Activated CD4-positive, alpha-beta T cell treated with anti-CD3 and anti-CD28 coated beads, Interleukin-2, amount 10 ng/mL, durations not matched to agents 24 days and 14 days (primary cell): ENCODE results near the gene LITAFD. TPM values are rescaled to one million over a fixed set of nuclear protein-coding genes. Genes with fewer than 3 reads are reported as not detected.
"Not testable (repeated sequence)": the region's sequence is repeated elsewhere in the genome, so short reads cannot be mapped to it uniquely, and the experiment has no call there.

ENCODE experiments used
- DNase-seq: peaks from one replicate; pipeline ENCODE4 v3.0.0; 2022
- H3K27ac Mint-ChIP-seq: one replicate; pipeline ENCODE4 v1.8.0; 2022; ENCODE audit warnings: mild to moderate bottlenecking, mixed read lengths
- H3K27me3 Mint-ChIP-seq: one replicate; pipeline ENCODE4 v1.8.0; 2022; ENCODE audit warnings: mixed read lengths
- H3K36me3 Mint-ChIP-seq: one replicate; pipeline ENCODE4 v1.8.0; 2022; ENCODE audit warnings: low read depth, mild to moderate bottlenecking, mixed read lengths
- H3K4me1 Mint-ChIP-seq: one replicate; pipeline ENCODE4 v1.8.0; 2021; ENCODE audit warnings: mixed read lengths
- H3K4me3 Mint-ChIP-seq: one replicate; pipeline ENCODE4 v1.8.0; 2022; ENCODE audit warnings: mild to moderate bottlenecking, moderate library complexity, mixed read lengths
- H3K9me3 Mint-ChIP-seq: one replicate; pipeline ENCODE4 v1.8.0; 2021; ENCODE audit warnings: mixed read lengths
- intact Hi-C: fragments of 100-400 bp; cut with micrococcal nuclease; formaldehyde crosslinking; loops from one replicate; pipeline ENCODE4 v1.15.1; 2023
- total RNA-seq: library from RNA; stranded (reverse); gene quantifications from 2 replicates; pipeline ENCODE4 v1.2.3, GENCODE V29; 2022

LITAFD gene
- total RNA-seq, 1 donor from 2014 or later, result not detected

GRCh38 chr16:8862309-8863130 lies 19.6 kb upstream of the LITAFD start:
- no peak overlapping the region for H3K4me3 Mint-ChIP-seq
- intact Hi-C loops, result no loop called here
- no peaks in the 10 kb centered on the region for H3K27me3 Mint-ChIP-seq
- H3K36me3 Mint-ChIP-seq, result peaks cover 27% of the 10 kb centered on the region
- H3K27ac Mint-ChIP-seq, result no peak overlapping the region
- DNase-seq, result no peak
- H3K9me3 Mint-ChIP-seq, result no peaks in the 10 kb centered on the region
- peaks cover 35% of the 10 kb centered on the region for H3K4me1 Mint-ChIP-seq

- no peak for DNase-seq
- Mint-ChIP-seq H3K27me3 (no peaks in the 10 kb centered on the region), H3K27ac (peak overlapping the region; percentile 63), H3K4me1 (peaks cover 32% of the 10 kb centered on the region), H3K36me3 (peaks cover 18% of the 10 kb centered on the region), H3K4me3 (peak overlapping the region; percentile 10), H3K9me3 (no peaks in the 10 kb centered on the region)
- intact Hi-C loops, result no loop called here
These were observed 18.3 kb upstream of the LITAFD start for GRCh38 chr16:8863594-8864424.

GRCh38 chr16:8864480-8865110 lies 17.6 kb upstream of the LITAFD start:
- peaks cover 16% of the 10 kb centered on the region for H3K36me3 Mint-ChIP-seq
- peaks cover 35% of the 10 kb centered on the region for H3K4me1 Mint-ChIP-seq
- H3K4me3 Mint-ChIP-seq, result peak overlapping the region; percentile 19
- H3K27me3 Mint-ChIP-seq, result no peaks in the 10 kb centered on the region
- peak overlapping the region; percentile 63 for H3K27ac Mint-ChIP-seq
- H3K9me3 Mint-ChIP-seq, result no peaks in the 10 kb centered on the region
- DNase-seq, result no peak
- intact Hi-C loops, result loop anchor here (5.0 kb wide), 1 partner anchor 297 kb away; no protein-coding TSS in a partner anchor

GRCh38 chr16:8865145-8865882 lies 16.8 kb upstream of the LITAFD start:
- peak overlapping the region; percentile 37 for H3K4me3 Mint-ChIP-seq
- peaks cover 13% of the 10 kb centered on the region for H3K36me3 Mint-ChIP-seq
- no peak for DNase-seq
- H3K27me3 Mint-ChIP-seq, result no peaks in the 10 kb centered on the region
- H3K9me3 Mint-ChIP-seq, result no peaks in the 10 kb centered on the region
- intact Hi-C loops, result loop anchor here (5.0 kb wide), 1 partner anchor 298 kb away; no protein-coding TSS in a partner anchor
- peaks cover 35% of the 10 kb centered on the region for H3K4me1 Mint-ChIP-seq
- peak overlapping the region; percentile 54 for H3K27ac Mint-ChIP-seq

- DNase-seq, result no peak
- no peaks in the 10 kb centered on the region for H3K9me3 Mint-ChIP-seq
- no peaks in the 10 kb centered on the region for H3K27me3 Mint-ChIP-seq
- intact Hi-C loops, result loop anchor here (5.0 kb wide), 1 partner anchor 299 kb away; no protein-coding TSS in a partner anchor
- H3K4me3 Mint-ChIP-seq, result peak overlapping the region; percentile 85
- peak overlapping the region; percentile 70 for H3K27ac Mint-ChIP-seq
- peaks cover 12% of the 10 kb centered on the region for H3K36me3 Mint-ChIP-seq
- H3K4me1 Mint-ChIP-seq, result peaks cover 43% of the 10 kb centered on the region
These were observed 15.8 kb upstream of the LITAFD start for GRCh38 chr16:8866118-8866883.

GRCh38 chr16:8866884-8867215 lies 15.3 kb upstream of the LITAFD start:
- intact Hi-C loops, result loop anchor here (5.0 kb wide), 1 partner anchor 300 kb away; no protein-coding TSS in a partner anchor
- Mint-ChIP-seq H3K9me3 (no peaks in the 10 kb centered on the region), H3K4me3 (peak overlapping the region; percentile 85), H3K36me3 (peaks cover 12% of the 10 kb centered on the region), H3K4me1 (peaks cover 44% of the 10 kb centered on the region), H3K27me3 (no peaks in the 10 kb centered on the region), H3K27ac (peak overlapping the region; percentile 89)
- no peak for DNase-seq

- H3K4me1 Mint-ChIP-seq, result peaks cover 41% of the 10 kb centered on the region
These were observed 14.8 kb upstream of the LITAFD start for GRCh38 chr16:8867216-8867931.

GRCh38 chr16:8867932-8868415 lies 14.2 kb upstream of the LITAFD start:
- Mint-ChIP-seq H3K4me3 (peak overlapping the region; percentile 85), H3K27ac (peak overlapping the region; percentile 89), H3K9me3 (no peaks in the 10 kb centered on the region), H3K36me3 (peaks cover 8% of the 10 kb centered on the region), H3K4me1 (peaks cover 39% of the 10 kb centered on the region), H3K27me3 (no peaks in the 10 kb centered on the region)
- intact Hi-C loops, result loop anchor here (2.0 to 5.0 kb wide), 3 partner anchors 17 to 301 kb away; partner anchors contain the start of gene ABAT
- no peak for DNase-seq

More at GRCh38 chr16:8867216-8867931, 14.8 kb upstream of the LITAFD start:
- intact Hi-C loops, result loop anchor here (5.0 kb wide), 1 partner anchor 300 kb away; no protein-coding TSS in a partner anchor
- peak overlapping the region; percentile 85 for H3K4me3 Mint-ChIP-seq
- DNase-seq, result peak; percentile 75
- no peaks in the 10 kb centered on the region for H3K27me3 Mint-ChIP-seq
- peaks cover 8% of the 10 kb centered on the region for H3K36me3 Mint-ChIP-seq
- no peaks in the 10 kb centered on the region for H3K9me3 Mint-ChIP-seq
- H3K27ac Mint-ChIP-seq, result peak overlapping the region; percentile 89

- intact Hi-C loops, result loop anchor here (1.0 to 5.0 kb wide), 5 partner anchors 18 to 301 kb away; partner anchors contain the start of genes ABAT, HAPSTR1, PMM2 and TMEM186
- Mint-ChIP-seq H3K4me3 (peak within 1 kb of the TSS; percentile 90), H3K36me3 (peaks cover 8% of the 10 kb centered on the region), H3K27ac (peak within 1 kb of the TSS; percentile 89), H3K4me1 (peaks cover 39% of the 10 kb centered on the region), H3K27me3 (no peaks in the 10 kb centered on the region), H3K9me3 (no peaks in the 10 kb centered on the region)
- peak; percentile 95 for DNase-seq
These were observed 13.5 kb upstream of the LITAFD start, which contains the start of gene CARHSP1 for GRCh38 chr16:8868416-8869211. Gene CARHSP1, minus strand, starts transcription at chr16:8869006. Its CDS starts 9,678 bp downstream, at chr16:8859328.

GRCh38 chr16:8869212-8869987 lies 12.8 kb upstream of the LITAFD start:
- Mint-ChIP-seq H3K4me1 (peaks cover 37% of the 10 kb centered on the region), H3K36me3 (peaks cover 4% of the 10 kb centered on the region), H3K27me3 (no peaks in the 10 kb centered on the region), H3K4me3 (peak overlapping the region; percentile 90), H3K27ac (peak overlapping the region; percentile 89), H3K9me3 (no peaks in the 10 kb centered on the region)
- intact Hi-C loops, result loop anchor here (1.0 to 5.0 kb wide), 5 partner anchors 19 to 302 kb away; partner anchors contain the start of genes ABAT, HAPSTR1, PMM2 and TMEM186
- DNase-seq, result no peak

GRCh38 chr16:8869988-8870241 lies 12.2 kb upstream of the LITAFD start:
- not testable (repeated sequence) for DNase-seq, H3K36me3 Mint-ChIP-seq, H3K27ac Mint-ChIP-seq, H3K27me3 Mint-ChIP-seq, H3K9me3 Mint-ChIP-seq
- Mint-ChIP-seq H3K4me3 (peak overlapping the region; percentile 90), H3K4me1 (peaks cover 38% of the 10 kb centered on the region)
- intact Hi-C loops, result loop anchor here (1.0 to 5.0 kb wide), 5 partner anchors 19 to 303 kb away; partner anchors contain the start of genes ABAT, HAPSTR1, PMM2 and TMEM186
